Adrenal gland (tissue), 5 donors: ENCODE data around the gene SLC2A2.

ENCODE experiments used
- CTCF ChIP-seq, 6 experiments: fragments of 450-650 bp in 4 of 6; fragments of 200-600 bp in 2 of 6; sonication (generic) in 1 of 6; IDR thresholded peaks; 1 replicate in 5 of 6; 2 replicates in 1 of 6; pipeline versions ENCODE4 v1.5.1 to v1.8.0; 2016 to 2021; ENCODE audit warnings: antibody characterized with exemption in 6 of 6, mild to moderate bottlenecking in 2 of 6, moderate library complexity in 1 of 6
- POLR2A ChIP-seq, 2 donors: fragments of 450-650 bp; IDR thresholded peaks; one replicate each; pipeline ENCODE4 v1.6.1; 2017; ENCODE audit warnings: antibody characterized with exemption in 2 of 2, mild to moderate bottlenecking in 2 of 2, moderate library complexity in 1 of 2
- donor health status: DM: no; HTN: no; CAD: no.

- TF ChIP-seq CTCF (IDR thresholded peaks at IDR 0.05), result no peak
- no peak for TF ChIP-seq POLR2A (IDR thresholded peaks at IDR 0.05)
These were observed 48.4 kb downstream of the SLC2A2 start for GRCh38 chr3:170977949-170978745.
